Retina (tissue), 1 donor: ENCODE measurements around the gene CLCN1.

ENCODE experiments used
- DNase-seq: peaks from one replicate; pipeline ENCODE4 v3.0.0-alpha.2; 2016

Gene CLCN1

DNA sequence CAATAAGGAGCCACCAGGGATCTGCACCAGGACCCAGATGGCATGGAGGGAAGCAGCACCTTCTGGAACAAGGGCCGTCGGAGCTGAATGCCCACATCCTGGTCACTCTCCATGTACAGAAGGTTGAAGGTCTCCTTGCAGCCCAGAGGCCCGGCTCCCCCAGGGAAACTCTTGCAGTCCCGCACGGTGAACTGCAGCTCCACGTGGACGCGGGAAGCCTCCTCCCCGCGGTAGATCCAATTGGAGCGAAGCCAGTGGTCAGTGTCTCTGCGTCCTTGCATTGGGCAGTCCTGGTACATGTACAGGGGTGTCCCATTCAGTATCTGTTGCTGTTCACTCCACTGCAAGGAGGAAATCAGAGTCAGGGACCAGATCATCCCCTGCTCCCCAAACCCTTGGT lies 85.4 kb downstream of the CLCN1 start:
- no peak for DNase-seq
